Loucy (cell line): ENCODE data around the gene TRH.

Source experiments
- H2AFZ ChIP-seq: fragments of 200-600 bp; sonication (generic); 2 replicates; pipeline ENCODE4 v1.6.0; 2016; ENCODE audit warnings: antibody characterized with exemption, mild to moderate bottlenecking, low read length, moderate library complexity
- H3F3A ChIP-seq: fragments of 200-600 bp; 2 replicates; pipeline ENCODE4 v1.6.0; 2016; ENCODE audit warnings: antibody characterized with exemption, low read depth, mild to moderate bottlenecking
- H3K27me3 ChIP-seq: fragments of 200-600 bp; sonication (generic); 2 replicates; pipeline ENCODE4 v1.6.1; 2014; ENCODE audit warnings: low read length, mild to moderate bottlenecking; ENCODE audit not compliant: insufficient read depth, poor library complexity, severe bottlenecking
- H3K36me3 ChIP-seq: fragments of 200-600 bp; sonication (generic); 2 replicates; pipeline ENCODE4 v1.6.1; 2016; ENCODE audit warnings: low read length; ENCODE audit not compliant: insufficient read depth
- H3K4me1 ChIP-seq: fragments of 200-600 bp; sonication (generic); 2 replicates; pipeline ENCODE4 v1.5.1; 2014; ENCODE audit warnings: low read length, mild to moderate bottlenecking; ENCODE audit not compliant: insufficient read depth, poor library complexity, severe bottlenecking
- H3K4me2 ChIP-seq: fragments of 200-600 bp; sonication (generic); 2 replicates; pipeline ENCODE4 v1.6.0; 2014; ENCODE audit warnings: antibody characterized with exemption, low read length, low read depth, mild to moderate bottlenecking; ENCODE audit not compliant: poor library complexity, severe bottlenecking
- H3K4me3 ChIP-seq: fragments of 200-600 bp; sonication (generic); 2 replicates; pipeline ENCODE4 v1.5.1; 2014; ENCODE audit warnings: low read length, mild to moderate bottlenecking, mixed read lengths; ENCODE audit not compliant: poor library complexity, severe bottlenecking
- H3K79me2 ChIP-seq: fragments of 200-600 bp; sonication (generic); 2 replicates; pipeline ENCODE4 v1.6.1; 2014; ENCODE audit warnings: low read length; ENCODE audit not compliant: insufficient read depth
- H3K9ac ChIP-seq: fragments of 200-600 bp; sonication (generic); 2 replicates; pipeline ENCODE4 v1.6.0; 2014; ENCODE audit warnings: mild to moderate bottlenecking, low read depth, low read length, moderate library complexity; ENCODE audit not compliant: poor library complexity, severe bottlenecking
- H3K9me2 ChIP-seq: fragments of 200-600 bp; sonication (generic); replicated peaks from 2 replicates; pipeline ENCODE4 v1.6.1; 2016; ENCODE audit warnings: low read depth, low read length, mixed read lengths
- H3K9me3 ChIP-seq: fragments of 200-600 bp; sonication (generic); 2 replicates; pipeline ENCODE4 v1.6.1; 2014; ENCODE audit warnings: mild to moderate bottlenecking, antibody characterized with exemption, low read length, low read depth; ENCODE audit not compliant: insufficient read depth
- H4K20me1 ChIP-seq: fragments of 200-600 bp; sonication (generic); 2 replicates; pipeline ENCODE4 v1.6.0; 2014; ENCODE audit warnings: antibody characterized with exemption, low read length, mild to moderate bottlenecking; ENCODE audit not compliant: insufficient read depth, poor library complexity, severe bottlenecking
- EZH2phosphoT487 ChIP-seq: fragments of 200-600 bp; IDR thresholded peaks from 2 replicates; pipeline ENCODE4 v1.6.1; 2018; ENCODE audit warnings: antibody characterized with exemption, mild to moderate bottlenecking, moderate library complexity, borderline replicate concordance
- TF ChIP-seq, protein P1 (sequence below): fragments of 200-600 bp; sonication (generic); conservative IDR thresholded peaks from 2 replicates; pipeline ENCODE4 v1.5.1; 2014; ENCODE audit warnings: mild to moderate bottlenecking, antibody characterized with exemption, low read length

Gene TRH

GRCh38 chr3:129984125-129984524 lies 9.6 kb downstream of the TRH start:
- Histone ChIP-seq H3K4me1 (peaks cover 16% of the 10 kb centered on the region), H3K4me3 (no peak overlapping the region), H3K9me3 (no peaks in the 10 kb centered on the region), H3K9me2 (no peaks in the 10 kb centered on the region), H3K79me2 (no peaks in the 10 kb centered on the region), H2AFZ (no peak overlapping the region), H3F3A (no peaks in the 10 kb centered on the region), H4K20me1 (no peaks in the 10 kb centered on the region), H3K36me3 (no peaks in the 10 kb centered on the region; the same call in 1 of the 2 replicates), H3K4me2 (no peak overlapping the region), H3K27me3 (no peaks in the 10 kb centered on the region), H3K9ac (no peak overlapping the region)
- TF ChIP-seq, protein P1, sequence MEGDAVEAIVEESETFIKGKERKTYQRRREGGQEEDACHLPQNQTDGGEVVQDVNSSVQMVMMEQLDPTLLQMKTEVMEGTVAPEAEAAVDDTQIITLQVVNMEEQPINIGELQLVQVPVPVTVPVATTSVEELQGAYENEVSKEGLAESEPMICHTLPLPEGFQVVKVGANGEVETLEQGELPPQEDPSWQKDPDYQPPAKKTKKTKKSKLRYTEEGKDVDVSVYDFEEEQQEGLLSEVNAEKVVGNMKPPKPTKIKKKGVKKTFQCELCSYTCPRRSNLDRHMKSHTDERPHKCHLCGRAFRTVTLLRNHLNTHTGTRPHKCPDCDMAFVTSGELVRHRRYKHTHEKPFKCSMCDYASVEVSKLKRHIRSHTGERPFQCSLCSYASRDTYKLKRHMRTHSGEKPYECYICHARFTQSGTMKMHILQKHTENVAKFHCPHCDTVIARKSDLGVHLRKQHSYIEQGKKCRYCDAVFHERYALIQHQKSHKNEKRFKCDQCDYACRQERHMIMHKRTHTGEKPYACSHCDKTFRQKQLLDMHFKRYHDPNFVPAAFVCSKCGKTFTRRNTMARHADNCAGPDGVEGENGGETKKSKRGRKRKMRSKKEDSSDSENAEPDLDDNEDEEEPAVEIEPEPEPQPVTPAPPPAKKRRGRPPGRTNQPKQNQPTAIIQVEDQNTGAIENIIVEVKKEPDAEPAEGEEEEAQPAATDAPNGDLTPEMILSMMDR: no peak
- TF ChIP-seq EZH2phosphoT487: no peak

GRCh38 chr3:129985113-129985512 lies 10.6 kb downstream of the TRH start:
- Histone ChIP-seq H2AFZ (no peak overlapping the region), H3K36me3 (no peaks in the 10 kb centered on the region; the same call in 1 of the 2 replicates), H3K79me2 (no peaks in the 10 kb centered on the region; the same call in 1 of the 2 replicates), H3K4me1 (peaks cover 16% of the 10 kb centered on the region), H3K4me3 (no peak overlapping the region), H3K4me2 (no peak overlapping the region), H3K9me2 (no peaks in the 10 kb centered on the region), H3F3A (no peaks in the 10 kb centered on the region), H4K20me1 (no peaks in the 10 kb centered on the region), H3K27me3 (no peaks in the 10 kb centered on the region), H3K9ac (no peak overlapping the region), H3K9me3 (no peaks in the 10 kb centered on the region)
- no peak for TF ChIP-seq EZH2phosphoT487
- TF ChIP-seq, protein P1: no peak

DNA sequence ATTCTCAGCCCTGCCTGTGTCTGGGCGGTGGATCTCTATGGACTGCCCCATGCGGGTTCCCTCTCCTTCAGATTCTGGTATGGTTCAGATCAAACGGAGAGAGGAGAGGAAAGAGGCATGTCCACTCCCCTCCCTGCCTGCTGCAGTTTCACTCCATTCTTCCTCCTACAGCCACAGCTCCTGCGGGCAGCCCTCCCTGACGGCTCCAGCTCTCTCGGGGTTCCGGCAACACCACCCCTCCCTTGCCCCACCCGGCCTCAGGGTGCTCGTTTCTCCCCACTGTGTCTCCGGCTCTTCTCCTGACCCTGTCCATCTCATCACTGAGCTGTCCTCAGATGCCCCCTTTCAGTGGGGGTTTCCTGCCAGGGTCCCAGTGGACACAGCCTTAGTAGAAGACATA lies 13.9 kb downstream of the TRH start:
- Histone ChIP-seq H3K79me2 (no peaks in the 10 kb centered on the region; the same call in 1 of the 2 replicates), H3K9me3 (no peaks in the 10 kb centered on the region), H3K4me3 (no peak overlapping the region), H3F3A (no peaks in the 10 kb centered on the region), H3K4me1 (peaks cover 3% of the 10 kb centered on the region), H3K36me3 (no peaks in the 10 kb centered on the region; the same call in 1 of the 2 replicates), H3K4me2 (no peak overlapping the region), H2AFZ (no peak overlapping the region), H3K27me3 (no peaks in the 10 kb centered on the region), H4K20me1 (no peaks in the 10 kb centered on the region), H3K9me2 (no peaks in the 10 kb centered on the region), H3K9ac (no peak overlapping the region)
- TF ChIP-seq, protein P1: no peak
- TF ChIP-seq EZH2phosphoT487: no peak
